Measurements from ENCODE around the gene FAM117B.

FAM117B gene

GRCh38 chr2:202660796-202661195 lies 26.0 kb downstream of the FAM117B start:
- TF ChIP-seq, protein P1, sequence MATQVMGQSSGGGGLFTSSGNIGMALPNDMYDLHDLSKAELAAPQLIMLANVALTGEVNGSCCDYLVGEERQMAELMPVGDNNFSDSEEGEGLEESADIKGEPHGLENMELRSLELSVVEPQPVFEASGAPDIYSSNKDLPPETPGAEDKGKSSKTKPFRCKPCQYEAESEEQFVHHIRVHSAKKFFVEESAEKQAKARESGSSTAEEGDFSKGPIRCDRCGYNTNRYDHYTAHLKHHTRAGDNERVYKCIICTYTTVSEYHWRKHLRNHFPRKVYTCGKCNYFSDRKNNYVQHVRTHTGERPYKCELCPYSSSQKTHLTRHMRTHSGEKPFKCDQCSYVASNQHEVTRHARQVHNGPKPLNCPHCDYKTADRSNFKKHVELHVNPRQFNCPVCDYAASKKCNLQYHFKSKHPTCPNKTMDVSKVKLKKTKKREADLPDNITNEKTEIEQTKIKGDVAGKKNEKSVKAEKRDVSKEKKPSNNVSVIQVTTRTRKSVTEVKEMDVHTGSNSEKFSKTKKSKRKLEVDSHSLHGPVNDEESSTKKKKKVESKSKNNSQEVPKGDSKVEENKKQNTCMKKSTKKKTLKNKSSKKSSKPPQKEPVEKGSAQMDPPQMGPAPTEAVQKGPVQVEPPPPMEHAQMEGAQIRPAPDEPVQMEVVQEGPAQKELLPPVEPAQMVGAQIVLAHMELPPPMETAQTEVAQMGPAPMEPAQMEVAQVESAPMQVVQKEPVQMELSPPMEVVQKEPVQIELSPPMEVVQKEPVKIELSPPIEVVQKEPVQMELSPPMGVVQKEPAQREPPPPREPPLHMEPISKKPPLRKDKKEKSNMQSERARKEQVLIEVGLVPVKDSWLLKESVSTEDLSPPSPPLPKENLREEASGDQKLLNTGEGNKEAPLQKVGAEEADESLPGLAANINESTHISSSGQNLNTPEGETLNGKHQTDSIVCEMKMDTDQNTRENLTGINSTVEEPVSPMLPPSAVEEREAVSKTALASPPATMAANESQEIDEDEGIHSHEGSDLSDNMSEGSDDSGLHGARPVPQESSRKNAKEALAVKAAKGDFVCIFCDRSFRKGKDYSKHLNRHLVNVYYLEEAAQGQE (IDR thresholded peaks at IDR 0.05; ENCODE audit: insufficient read depth in 1 of 2, low read depth in 2 of 2, low read length in 2 of 2): no peak
- TF ChIP-seq TAF1 (IDR thresholded peaks at IDR 0.05; ENCODE audit: borderline replicate concordance, insufficient read depth, low read length): no peak
- no peak for TF ChIP-seq POLR2AphosphoS5 (IDR thresholded peaks at IDR 0.05; ENCODE audit: low read depth, low read length)
- no peak for TF ChIP-seq SIN3A (IDR thresholded peaks at IDR 0.05; ENCODE audit: borderline replicate concordance, insufficient read depth, low read length)
- no peak for TF ChIP-seq FOXP2 (optimal IDR thresholded peaks at IDR 0.05; ENCODE audit: borderline replicate concordance, extremely low read depth, extremely low read length, insufficient read depth)

DNA sequence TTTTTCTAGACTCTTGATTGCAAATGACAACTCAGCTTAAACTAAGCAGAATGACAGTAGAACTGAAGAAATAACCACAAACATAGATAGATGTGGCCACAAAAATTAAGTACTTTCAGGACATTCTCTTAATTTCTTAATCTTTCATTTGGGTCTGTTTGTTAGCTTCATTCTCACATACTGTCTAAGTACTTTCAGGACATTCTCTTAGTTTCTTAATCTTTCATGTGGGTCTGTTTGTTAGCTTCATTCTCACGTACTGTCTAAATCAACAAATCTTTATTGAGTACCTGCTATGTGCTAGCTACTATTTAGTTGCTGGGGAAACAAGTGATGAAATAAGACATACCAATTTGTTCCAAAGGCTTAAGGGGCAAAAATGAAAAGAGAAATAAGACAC lies 35.1 kb downstream of the FAM117B start:
- TF ChIP-seq, protein P1 (IDR thresholded peaks at IDR 0.05; ENCODE audit: insufficient read depth in 1 of 2, low read depth in 2 of 2, low read length in 2 of 2): no peak
- TF ChIP-seq TAF1 (IDR thresholded peaks at IDR 0.05; ENCODE audit: borderline replicate concordance, insufficient read depth, low read length): no peak

GRCh38 chr2:202671317-202672035 lies 36.7 kb downstream of the FAM117B start:
- TF ChIP-seq POLR2AphosphoS5 (IDR thresholded peaks at IDR 0.05; ENCODE audit: low read depth, low read length) (no peak), TAF1 (IDR thresholded peaks at IDR 0.05; ENCODE audit: borderline replicate concordance, insufficient read depth, low read length) (no peak), SIN3A (IDR thresholded peaks at IDR 0.05; ENCODE audit: borderline replicate concordance, insufficient read depth, low read length) (no peak), FOXP2 (optimal IDR thresholded peaks at IDR 0.05; ENCODE audit: borderline replicate concordance, extremely low read depth, extremely low read length, insufficient read depth) (no peak)
- TF ChIP-seq, protein P1 (IDR thresholded peaks at IDR 0.05; ENCODE audit: insufficient read depth in 1 of 2, low read depth in 2 of 2, low read length in 2 of 2): no peak

DNA sequence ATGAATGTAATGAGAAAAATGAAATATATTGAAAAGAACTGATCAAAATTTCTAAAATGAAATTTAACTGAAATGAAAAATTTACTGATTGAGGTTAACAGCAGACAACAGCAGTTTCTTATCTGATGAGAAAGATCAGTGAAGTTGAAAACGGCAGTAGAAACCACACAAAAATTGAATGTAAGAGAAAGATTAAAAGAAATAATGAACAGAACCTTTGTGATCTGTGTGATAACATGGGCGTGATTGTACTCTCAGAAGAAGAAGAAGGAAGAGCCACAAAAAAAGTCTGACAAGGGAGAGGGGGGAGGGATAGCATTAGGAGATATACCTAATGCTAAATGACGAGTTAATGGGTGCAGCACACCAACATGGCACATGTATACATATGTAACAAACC lies 45.2 kb downstream of the FAM117B start:
- TF ChIP-seq SIN3A (IDR thresholded peaks at IDR 0.05; ENCODE audit: borderline replicate concordance, insufficient read depth, low read length) (no peak), FOXP2 (optimal IDR thresholded peaks at IDR 0.05; ENCODE audit: borderline replicate concordance, extremely low read depth, extremely low read length, insufficient read depth) (no peak), TAF1 (IDR thresholded peaks at IDR 0.05; ENCODE audit: borderline replicate concordance, insufficient read depth, low read length) (no peak), POLR2AphosphoS5 (IDR thresholded peaks at IDR 0.05; ENCODE audit: low read depth, low read length) (no peak)
- TF ChIP-seq, protein P1 (IDR thresholded peaks at IDR 0.05; ENCODE audit: insufficient read depth in 1 of 2, low read depth in 2 of 2, low read length in 2 of 2): no peak

GRCh38 chr2:202680512-202680911 lies 45.7 kb downstream of the FAM117B start:
- TF ChIP-seq TAF1 (IDR thresholded peaks at IDR 0.05; ENCODE audit: borderline replicate concordance, insufficient read depth, low read length) (no peak), POLR2AphosphoS5 (IDR thresholded peaks at IDR 0.05; ENCODE audit: low read depth, low read length) (no peak), SIN3A (IDR thresholded peaks at IDR 0.05; ENCODE audit: borderline replicate concordance, insufficient read depth, low read length) (no peak), FOXP2 (optimal IDR thresholded peaks at IDR 0.05; ENCODE audit: borderline replicate concordance, extremely low read depth, extremely low read length, insufficient read depth) (no peak)
- TF ChIP-seq, protein P1 (IDR thresholded peaks at IDR 0.05; ENCODE audit: insufficient read depth in 1 of 2, low read depth in 2 of 2, low read length in 2 of 2): no peak

Measured in PFSK-1 (cell line).